ENCODE results near the gene SULF2.

SULF2 gene

GRCh38 chr20:47764154-47764733 lies 21.0 kb downstream of the SULF2 start:
- no peak for TF ChIP-seq CTCF (conservative IDR thresholded peaks at IDR 0.05)
- TF ChIP-seq ZFX (IDR thresholded peaks at IDR 0.05) = no peak
- H3K27ac ChIP-seq = no peak overlapping the region

- TF ChIP-seq ZFX (IDR thresholded peaks at IDR 0.05) = no peak
- H3K27ac ChIP-seq = no peak overlapping the region
These were observed 22.5 kb downstream of the SULF2 start for GRCh38 chr20:47762699-47763268.

DNA sequence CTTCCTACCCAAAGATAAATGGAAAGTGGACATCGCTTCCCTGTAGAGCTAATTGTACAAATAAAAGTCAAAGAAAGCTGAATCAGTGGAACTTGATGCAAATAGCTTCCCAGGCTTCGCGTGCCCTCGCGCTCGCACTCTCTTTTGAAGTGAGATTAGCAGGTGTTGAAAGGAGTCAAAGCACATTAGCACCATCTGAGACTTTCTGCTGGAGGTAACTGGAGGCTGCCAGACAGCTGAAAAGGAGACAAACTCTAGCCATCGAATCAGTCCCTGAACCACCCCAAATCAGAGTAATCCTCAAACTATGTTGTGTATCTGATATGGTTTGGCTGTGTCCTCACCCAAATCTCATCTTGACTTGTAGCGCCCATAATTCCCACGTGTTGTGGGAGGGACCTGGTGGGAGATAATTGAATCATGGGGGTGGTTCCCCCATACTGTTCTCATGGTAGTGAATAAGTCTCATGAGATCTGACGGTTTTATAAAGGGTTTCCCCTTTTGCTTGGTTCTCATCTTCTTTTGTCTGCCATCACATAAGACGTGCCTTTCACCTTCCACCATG lies 23.7 kb downstream of the SULF2 start:
- no peak for TF ChIP-seq CTCF (conservative IDR thresholded peaks at IDR 0.05)
- TF ChIP-seq ZFX (IDR thresholded peaks at IDR 0.05) = no peak
- H3K27ac ChIP-seq = no peak overlapping the region

DNA sequence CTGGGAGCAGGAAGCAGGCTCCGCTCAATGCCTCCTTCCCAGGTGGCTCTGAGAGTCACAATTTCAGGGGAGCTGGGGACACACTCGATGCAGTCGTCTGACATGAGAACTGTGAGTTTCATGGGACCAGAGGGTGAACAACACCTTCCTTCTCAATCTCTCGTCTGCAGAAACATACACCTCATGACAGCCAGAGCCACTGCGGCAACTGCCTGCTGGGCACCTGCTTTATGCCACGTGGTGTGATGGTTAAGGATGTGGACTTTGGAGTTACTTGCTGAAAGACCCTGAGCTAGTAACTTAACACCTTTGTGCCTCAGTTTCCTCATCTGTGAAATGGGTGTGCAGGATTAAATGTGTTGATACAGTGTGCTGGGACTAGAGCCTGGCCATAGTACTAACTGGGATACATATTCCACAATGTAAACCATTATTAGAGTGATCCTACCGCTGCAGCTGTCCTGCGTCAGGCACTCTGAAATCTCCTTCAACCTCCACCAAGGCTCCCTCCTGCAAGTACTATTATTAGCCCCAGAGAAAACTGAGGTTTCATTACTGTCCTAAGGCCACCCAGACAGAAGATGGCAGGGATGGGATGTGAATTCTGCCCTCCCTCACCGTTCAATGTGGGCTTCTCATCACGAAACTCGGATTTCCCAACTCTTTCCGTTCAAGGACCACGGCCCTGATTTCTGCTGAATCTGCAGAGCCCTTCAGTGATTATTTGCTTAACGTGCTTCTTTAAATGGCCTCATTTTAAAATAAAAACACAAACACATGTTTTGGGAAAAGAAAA lies 24.4 kb downstream of the SULF2 start:
- no peak overlapping the region for H3K27ac ChIP-seq
- TF ChIP-seq CTCF (conservative IDR thresholded peaks at IDR 0.05) = no peak
- TF ChIP-seq ZFX (IDR thresholded peaks at IDR 0.05) = no peak

DNA sequence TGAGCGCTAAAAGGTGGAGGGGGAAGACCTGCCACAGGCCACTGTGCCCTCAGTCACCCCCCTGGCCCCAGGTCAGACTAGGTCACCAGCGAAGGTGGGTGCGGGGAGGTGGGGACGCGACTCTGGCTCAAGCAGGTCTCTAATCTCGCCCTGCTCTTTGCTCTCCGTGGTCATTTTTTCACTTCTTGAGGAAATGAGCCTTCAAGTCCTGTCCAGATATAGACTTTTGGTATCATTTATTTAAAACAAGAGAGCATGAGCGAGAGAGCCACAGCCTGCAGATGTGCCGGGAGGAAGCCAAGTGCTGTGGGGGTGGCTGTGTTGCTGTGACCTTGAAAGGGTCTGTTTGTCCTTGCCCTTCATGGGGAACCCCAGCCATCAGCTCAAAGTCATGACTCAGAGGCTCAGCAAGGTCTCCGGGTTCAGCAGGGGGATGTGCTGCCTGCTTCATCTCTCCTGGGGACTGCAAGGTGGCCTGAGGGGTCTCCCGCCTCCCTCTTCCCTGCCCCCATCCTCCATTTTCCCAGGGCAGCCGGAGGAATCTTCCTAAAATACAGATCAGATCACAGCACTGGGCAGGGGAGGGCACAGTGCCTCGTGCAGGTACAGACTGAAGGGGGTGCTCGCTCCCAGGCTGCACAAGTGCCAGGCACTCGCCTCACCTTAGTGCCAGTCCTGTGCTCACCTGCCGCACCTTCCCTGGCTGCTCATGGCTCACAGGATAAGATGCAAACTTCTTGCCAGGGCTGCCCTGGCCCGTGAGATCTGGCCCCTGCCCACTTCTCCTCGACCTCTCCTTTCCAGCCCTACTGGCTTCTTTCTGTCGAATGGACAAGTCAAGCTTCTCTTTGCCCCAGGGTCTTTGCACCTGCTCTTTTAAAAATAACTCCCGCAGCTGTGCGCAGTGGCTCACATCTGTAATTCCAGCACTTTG lies 26.5 kb downstream of the SULF2 start:
- no peak overlapping the region for H3K27ac ChIP-seq
- TF ChIP-seq ZFX (IDR thresholded peaks at IDR 0.05) (no peak), CTCF (conservative IDR thresholded peaks at IDR 0.05) (no peak)

- no peak overlapping the region for H3K27ac ChIP-seq
- TF ChIP-seq ZFX (IDR thresholded peaks at IDR 0.05) (no peak), CTCF (conservative IDR thresholded peaks at IDR 0.05) (no peak)
These were observed 27.9 kb downstream of the SULF2 start for GRCh38 chr20:47757145-47758035.
